AG04450 (cell line): Measurements from ENCODE around the gene UBE2D2. TPM values are rescaled to one million over a fixed set of nuclear protein-coding genes. Genes with fewer than 3 reads are reported as not detected.
A peak's percentile ranks its signal among the peaks of the same experiment; 100 is the strongest.

Source experiments
- CTCF ChIA-PET: fragments of 300-600, 350-600 bp; formaldehyde crosslinking; extraction: SDS; loops from one replicate; lab custom pipeline; 2022; ENCODE audit warnings: antibody characterized with exemption, inconsistent platforms; lab: Charles Lee
- POLR2A ChIA-PET: fragments of 350-600 bp; formaldehyde crosslinking; extraction: SDS; loops from one replicate; lab custom pipeline; 2021; ENCODE audit warnings: antibody characterized with exemption, inconsistent platforms; lab: Yijun Ruan, JAX
- DNase-seq: peaks from one replicate; pipeline ENCODE4 v3.0.0-alpha.2; 2011; ENCODE audit warnings: low read depth, low spot score
- H3K27ac ChIP-seq: one replicate; pipeline ENCODE4 v1.5.1; 2012; ENCODE audit warnings: low read depth, low read length, control low read depth
- H3K27me3 ChIP-seq: one replicate; pipeline ENCODE4 v1.6.0; 2012; ENCODE audit warnings: low read length; ENCODE audit not compliant: control insufficient read depth, insufficient read depth
- H3K4me3 ChIP-seq: 2 replicates; pipeline ENCODE4 v1.5.1; 2011; ENCODE audit warnings: mild to moderate bottlenecking, low read depth, low read length, control low read depth
- H3K9me3 ChIP-seq: 2 replicates; pipeline ENCODE4 v1.5.1; 2012; ENCODE audit warnings: low read length; ENCODE audit not compliant: control insufficient read depth, insufficient read depth
- CTCF ChIP-seq: IDR thresholded peaks from 2 replicates; pipeline ENCODE4 v1.5.1; 2011; ENCODE audit warnings: low read depth, low read length, control low read depth, inconsistent platforms
- polyA plus RNA-seq: library from polyadenylated mRNA; depleted of rRNA; stranded (reverse); fragments of >200 nt; gene quantifications from 2 replicates; pipeline ENCODE4 v1.2.3, GENCODE V29; 2011

The UBE2D2 gene
- polyA plus RNA-seq, 1 experiment = 60.9 TPM

- ChIA-PET CTCF (no interaction called here), POLR2A (interaction anchor here (2.3 kb wide), 1 partner anchor 10 kb away, joined by 6 read pairs; the partner anchor contains the start of gene CXXC5)
- Histone ChIP-seq H3K27me3 (no peaks in the 10 kb centered on the region), H3K9me3 (no peaks in the 10 kb centered on the region; the same call in 1 of the 2 replicates), H3K27ac (peak overlapping the region; percentile 65), H3K4me3 (no peak overlapping the region)
- no peak for DNase-seq
- no peak for TF ChIP-seq CTCF
These were observed 96.5 kb downstream of the UBE2D2 start for GRCh38 chr5:139657363-139658321.

GRCh38 chr5:139658501-139658927 is 97.4 kb downstream of the UBE2D2 start:
- TF ChIP-seq CTCF = no peak
- no peak for DNase-seq
- POLR2A ChIA-PET = interaction anchor here (2.3 kb wide), 1 partner anchor 10 kb away, joined by 6 read pairs; the partner anchor contains the start of gene CXXC5
- H3K27ac ChIP-seq = peak overlapping the region; percentile 71
- H3K9me3 ChIP-seq = no peaks in the 10 kb centered on the region; the same call in 1 of the 2 replicates
- no peak overlapping the region for H3K4me3 ChIP-seq
- CTCF ChIA-PET = no interaction called here
- H3K27me3 ChIP-seq = no peaks in the 10 kb centered on the region

- no peak for DNase-seq
- ChIA-PET CTCF (no interaction called here), POLR2A (interaction anchor here (2.3 kb wide), 2 partner anchors 11 to 52 kb away, joined by 6 to 21 read pairs; partner anchors contain the start of gene CXXC5)
- H3K4me3 ChIP-seq = peak overlapping the region; percentile 43
- H3K9me3 ChIP-seq = no peaks in the 10 kb centered on the region; the same call in 1 of the 2 replicates
- H3K27me3 ChIP-seq = no peaks in the 10 kb centered on the region
- H3K27ac ChIP-seq = peak overlapping the region; percentile 71
- no peak for TF ChIP-seq CTCF
These were observed 98.0 kb downstream of the UBE2D2 start for GRCh38 chr5:139658928-139659667.

- ChIA-PET CTCF (interaction anchor here (2.0 kb wide), 1 partner anchor 9 kb away, joined by 5 read pairs; no protein-coding TSS in a partner anchor), POLR2A (interaction anchor here (1.3 to 2.3 kb wide), 3 partner anchors 12 to 51 kb away, joined by 6 to 21 read pairs (median 8); partner anchors contain the start of gene CXXC5)
- Histone ChIP-seq H3K27ac (peak overlapping the region; percentile 71), H3K4me3 (peak overlapping the region; percentile 43), H3K27me3 (no peaks in the 10 kb centered on the region), H3K9me3 (no peaks in the 10 kb centered on the region; the same call in 1 of the 2 replicates)
- no peak for DNase-seq
- no peak for TF ChIP-seq CTCF
These were observed 98.6 kb downstream of the UBE2D2 start for GRCh38 chr5:139659695-139660101.
